Kasumi-1 (cell line): ENCODE measurements around the gene E2F3.
"Not testable (repeated sequence)": the region's sequence is repeated elsewhere in the genome, so short reads cannot be mapped to it uniquely, and the experiment has no call there.

Source experiments
- DNase-seq, 2 experiments: peaks; one replicate each; lab custom pipeline; 2025; lab: John Stamatoyannopoulos, UW

The E2F3 gene

GRCh38 chr6:20467437-20467836, 65.8 kb downstream of the E2F3 start:
- DNase-seq, result no peak

GRCh38 chr6:20468209-20468608, 66.5 kb downstream of the E2F3 start:
- DNase-seq, result no peak

- no peak for DNase-seq
Measured at GRCh38 chr6:20472748-20473147, 71.1 kb downstream of the E2F3 start.

- DNase-seq, result no peak
Measured at GRCh38 chr6:20473518-20473917, 71.8 kb downstream of the E2F3 start.

- DNase-seq, result no peak
Measured at GRCh38 chr6:20474874-20475542, 73.3 kb downstream of the E2F3 start.

GRCh38 chr6:20476501-20477043, 74.9 kb downstream of the E2F3 start:
- DNase-seq, result no peak

- DNase-seq, result no peak
Measured at GRCh38 chr6:20477485-20477884, 75.8 kb downstream of the E2F3 start.

- DNase-seq, result no peak
Measured at GRCh38 chr6:20479060-20479459, 77.4 kb downstream of the E2F3 start.

GRCh38 chr6:20479526-20479925, 77.8 kb downstream of the E2F3 start:
- DNase-seq, result no peak

- DNase-seq, result no peak
Measured at GRCh38 chr6:20481281-20481680, 79.6 kb downstream of the E2F3 start.

GRCh38 chr6:20483887-20484497, 82.3 kb downstream of the E2F3 start:
- peak; percentile 69 to 87 for DNase-seq

GRCh38 chr6:20486641-20487040, 85.0 kb downstream of the E2F3 start:
- no peak for DNase-seq

- DNase-seq, result no peak
Measured at GRCh38 chr6:20487669-20488375, 86.1 kb downstream of the E2F3 start.

GRCh38 chr6:20490591-20490990, 88.9 kb downstream of the E2F3 start:
- no peak for DNase-seq

GRCh38 chr6:20492099-20492498, 90.4 kb downstream of the E2F3 start:
- no peak for DNase-seq

- peak; percentile 10 to 24 for DNase-seq
Measured at GRCh38 chr6:20497216-20498040, 95.7 kb downstream of the E2F3 start.

- no peak for DNase-seq
Measured at GRCh38 chr6:20498041-20498385, 96.3 kb downstream of the E2F3 start.

- DNase-seq, result no peak
Measured at GRCh38 chr6:20509212-20509611, 107.5 kb downstream of the E2F3 start.

GRCh38 chr6:20511852-20512251, 110.2 kb downstream of the E2F3 start:
- no peak for DNase-seq

- not testable (repeated sequence) for DNase-seq
Measured at GRCh38 chr6:20525208-20525607, 123.5 kb downstream of the E2F3 start.

GRCh38 chr6:20529086-20529448, 127.4 kb downstream of the E2F3 start:
- peak; percentile 65 to 71 for DNase-seq

GRCh38 chr6:20532881-20533280, 131.2 kb downstream of the E2F3 start:
- no peak for DNase-seq
